GM21390 (cell line): ENCODE measurements around the gene RNF215.

Source experiments
- ATAC-seq: cut with Tn5 transposase; IDR thresholded peaks from one replicate; pipeline ENCODE4 v1.9.1; 2021; ENCODE audit not compliant: unreplicated experiment

RNF215 gene

DNA sequence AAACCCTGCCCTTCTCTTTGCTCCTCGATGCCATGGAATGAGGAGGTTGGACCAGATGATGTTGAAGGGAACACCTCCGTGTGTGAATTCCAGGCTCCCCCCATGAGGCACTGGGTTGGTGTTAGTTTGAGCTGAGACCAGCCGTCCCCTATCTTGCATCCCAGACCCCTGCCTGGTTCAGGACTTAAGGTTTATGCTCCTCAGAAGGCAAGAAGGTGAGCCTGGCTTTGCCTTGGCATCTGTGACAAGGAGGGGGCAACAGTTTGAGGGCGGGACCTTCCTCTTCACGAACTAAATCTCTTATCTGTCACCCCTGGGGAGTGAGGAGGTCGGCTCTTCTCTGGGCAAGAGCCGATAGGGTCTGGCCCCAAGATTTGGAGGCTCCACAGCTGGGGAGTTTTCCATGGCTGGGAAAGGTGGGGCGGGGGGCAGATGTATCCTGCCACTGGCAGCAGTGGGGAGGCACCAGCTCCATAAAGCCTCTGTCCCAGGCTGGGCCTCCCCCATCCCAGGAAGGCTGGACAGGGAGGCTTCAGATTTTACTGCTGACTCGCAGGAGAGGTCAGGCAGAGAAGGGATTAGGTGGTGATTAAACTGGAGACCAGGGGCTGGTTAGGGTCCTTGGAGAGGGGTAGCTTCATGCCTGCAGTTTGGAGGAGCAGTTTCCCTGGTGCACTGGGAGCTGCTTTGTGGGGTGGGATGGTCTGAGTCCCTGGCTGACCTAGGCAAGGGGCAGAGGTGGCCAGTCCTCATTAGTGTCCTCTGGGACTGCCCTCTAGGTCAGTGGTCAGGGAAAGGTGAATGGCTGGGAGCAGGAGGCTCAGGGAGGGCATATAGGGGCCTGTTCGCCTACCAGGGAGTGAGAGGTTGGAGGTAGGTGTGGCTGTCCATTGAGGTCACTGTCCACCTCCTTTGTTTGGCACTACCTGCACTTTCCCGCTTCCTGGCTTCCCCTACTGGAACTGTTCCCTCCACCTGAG, 10.7 kb upstream of the RNF215 start:
- no peak for ATAC-seq

DNA sequence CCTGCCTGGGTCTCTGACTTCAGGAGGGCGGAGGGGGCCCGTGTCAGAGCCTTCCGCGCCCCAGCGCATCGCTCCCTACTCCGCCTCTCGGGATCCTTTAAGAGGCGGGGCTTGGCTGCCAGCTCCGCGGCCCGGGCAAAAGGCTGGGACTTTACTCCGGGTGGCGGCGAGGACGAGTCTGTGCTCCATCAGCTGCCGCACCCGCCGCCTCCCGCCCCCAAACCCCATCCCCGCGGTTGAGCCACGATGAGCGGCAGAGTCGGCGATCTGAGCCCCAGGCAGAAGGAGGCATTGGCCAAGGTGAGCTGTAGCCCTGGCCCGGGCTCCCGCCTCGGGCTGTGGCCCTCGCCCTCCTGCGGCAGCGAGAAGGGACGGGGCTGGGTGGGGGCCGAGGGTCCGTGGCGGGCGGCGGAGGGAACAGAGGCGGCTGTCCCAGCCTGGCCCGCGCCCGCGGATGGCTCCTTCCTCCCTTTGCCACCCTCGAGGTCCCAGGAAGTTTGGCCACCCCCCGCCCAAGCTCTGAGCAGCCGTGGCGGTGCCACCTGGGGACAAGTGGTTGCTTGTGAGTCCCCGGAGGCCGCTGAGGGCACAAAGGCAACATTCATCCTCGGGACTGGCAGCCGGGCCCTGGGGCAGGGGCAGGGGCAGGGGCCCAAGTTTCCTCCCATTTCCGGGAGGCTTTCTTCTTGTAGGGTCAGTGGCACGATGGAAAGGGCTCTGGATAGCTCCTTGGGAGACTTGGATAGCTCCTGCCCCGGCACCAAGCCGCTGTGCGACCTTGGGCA, 9.9 kb upstream of the RNF215 start, which contains the start of gene SEC14L2:
SEC14L2 (plus strand) TSS at position 148 of the 785 bp plus-strand sequence; CDS start at position 247, 99 bp downstream.
- ATAC-seq: no peak

DNA sequence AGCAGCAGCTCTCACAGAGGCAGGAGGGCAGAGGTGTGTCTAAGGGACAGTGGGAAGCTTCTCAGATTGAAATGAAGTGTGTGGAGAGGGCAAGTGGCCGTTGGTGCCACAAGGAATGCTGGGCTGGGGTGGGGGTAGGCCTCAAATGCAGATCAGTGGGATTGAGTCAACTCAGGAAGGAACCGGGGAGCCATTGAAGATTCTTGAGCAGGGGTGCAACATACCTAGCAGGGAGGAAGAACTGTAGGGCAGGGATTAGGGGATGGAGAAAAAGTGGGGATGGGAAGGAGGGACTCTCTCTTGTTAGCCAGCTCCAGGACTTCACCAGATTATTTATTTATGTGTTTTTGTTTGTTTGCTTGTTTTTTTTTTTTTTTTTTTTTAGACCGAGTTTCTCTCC, 6.7 kb upstream of the RNF215 start:
- no peak for ATAC-seq

DNA sequence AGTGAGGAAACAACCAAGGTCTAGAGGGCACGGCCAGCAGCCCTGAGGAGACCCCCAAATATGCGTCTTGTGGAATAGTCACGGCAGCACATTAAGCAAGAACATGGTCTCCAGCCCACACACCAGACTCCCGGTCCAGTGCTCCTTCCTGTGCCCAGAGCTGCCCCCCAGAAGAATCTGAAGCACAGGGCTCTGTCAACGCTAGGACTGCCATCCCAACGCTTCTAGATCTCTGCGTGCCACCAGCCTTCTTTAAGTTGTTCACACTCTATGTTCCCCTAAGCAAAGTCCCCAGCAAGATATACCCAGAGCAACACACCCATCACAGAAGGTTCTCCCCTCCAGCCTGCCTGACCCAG, 6.1 kb upstream of the RNF215 start:
- ATAC-seq: no peak

DNA sequence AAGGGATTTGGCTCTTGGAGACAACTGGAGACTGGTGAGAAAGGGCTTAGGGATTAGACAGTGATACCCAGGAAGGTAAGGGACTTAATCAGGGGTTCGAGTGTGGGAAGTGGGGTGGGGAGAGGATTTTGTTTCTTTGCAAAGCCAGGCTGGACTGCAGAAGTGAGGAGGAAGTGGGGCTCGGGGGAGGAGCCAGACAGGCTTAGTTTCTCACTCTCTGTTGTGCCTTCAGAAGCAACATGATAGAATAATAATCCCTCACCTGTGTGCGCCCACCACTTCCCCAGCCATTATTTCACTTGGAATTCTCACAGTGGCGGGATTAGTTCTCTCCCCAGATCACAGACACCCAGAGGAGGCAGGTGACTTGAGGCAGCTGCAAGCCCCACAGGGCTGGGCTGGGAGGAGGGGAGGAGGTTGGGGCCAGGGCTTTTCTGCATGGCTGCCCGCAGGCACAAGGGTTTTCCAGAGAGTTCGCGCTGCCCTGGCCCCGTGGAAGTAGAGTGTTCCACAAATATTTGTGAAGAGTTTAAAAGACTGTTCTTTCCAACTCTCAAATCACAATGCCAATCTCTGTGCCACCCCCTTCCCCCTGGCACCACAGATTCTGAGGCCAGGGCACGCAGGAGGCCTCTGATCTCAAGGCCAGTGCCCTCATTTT, 5.6 kb upstream of the RNF215 start:
- ATAC-seq: no peak

DNA sequence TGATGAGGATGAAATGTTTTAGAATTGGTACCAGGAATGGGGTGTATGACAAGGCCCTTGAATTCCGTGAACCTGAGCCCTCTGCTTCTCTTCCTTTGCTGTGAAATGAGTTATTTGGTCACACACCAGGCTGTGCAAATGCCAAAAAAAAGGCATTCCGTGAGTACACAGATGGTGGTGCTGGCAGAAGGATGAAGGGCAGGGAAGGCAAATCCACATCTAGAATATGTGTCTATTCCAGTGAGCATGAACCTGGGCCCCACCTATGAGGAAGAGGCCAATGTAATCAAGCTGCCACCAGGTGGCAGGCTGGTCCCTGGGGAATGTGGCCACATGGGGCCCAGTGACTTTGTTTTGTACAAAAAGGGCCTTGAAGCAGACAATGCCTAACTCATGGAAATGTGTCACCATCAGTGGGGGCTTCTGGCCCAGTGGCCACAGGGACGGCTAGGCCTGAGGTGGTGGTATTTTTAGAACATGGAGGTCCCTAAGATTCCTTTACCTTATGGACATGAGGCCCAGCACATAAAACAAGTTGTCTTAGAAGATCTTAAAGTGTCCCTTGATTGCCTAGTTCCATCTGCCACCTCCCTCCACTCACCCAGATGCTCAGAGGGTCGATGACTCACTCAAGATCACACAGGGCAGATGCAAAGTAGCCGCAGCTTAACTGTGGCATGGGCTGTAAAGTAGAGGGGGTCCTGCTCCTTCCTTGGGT, 3.9 kb upstream of the RNF215 start:
- ATAC-seq: no peak

DNA sequence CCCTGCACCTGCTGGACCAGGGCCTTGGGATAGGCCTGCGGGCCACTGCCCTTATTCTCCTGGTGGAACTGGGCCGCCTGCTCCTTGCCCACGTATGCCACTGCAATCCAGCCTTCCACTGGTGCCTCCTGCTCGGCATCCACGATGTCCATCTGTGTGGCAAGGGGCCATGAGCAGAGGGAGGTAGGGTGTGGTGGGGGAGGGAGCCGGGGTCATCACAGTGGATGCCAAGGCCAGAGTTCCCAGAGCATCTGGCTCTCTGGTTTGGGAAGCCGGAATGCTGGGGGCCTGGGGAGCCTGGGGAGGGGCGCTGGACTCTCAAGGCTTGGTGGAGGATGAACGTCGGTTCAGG, 627 bp downstream of the RNF215 start:
- ATAC-seq: no peak

DNA sequence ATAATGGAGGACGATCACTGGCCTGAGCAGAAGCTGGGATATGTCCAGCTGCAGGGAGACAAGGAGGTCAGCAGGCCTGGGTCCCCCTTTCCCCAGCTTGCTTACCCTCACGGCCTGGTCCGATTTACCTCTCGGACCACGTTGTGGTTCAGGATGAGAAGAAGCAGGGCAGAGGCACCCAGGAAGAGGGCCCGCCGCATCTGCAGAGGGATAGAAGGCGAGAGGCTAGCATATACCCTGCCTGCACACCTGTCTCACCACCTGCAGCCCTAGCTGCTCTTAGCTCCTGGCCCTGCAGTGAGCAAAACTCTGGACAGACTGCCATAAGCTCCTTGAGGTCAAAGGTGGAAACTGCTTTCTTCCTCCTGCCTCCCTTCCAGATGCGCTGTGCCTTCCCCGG, 1.3 kb downstream of the RNF215 start:
- no peak for ATAC-seq

DNA sequence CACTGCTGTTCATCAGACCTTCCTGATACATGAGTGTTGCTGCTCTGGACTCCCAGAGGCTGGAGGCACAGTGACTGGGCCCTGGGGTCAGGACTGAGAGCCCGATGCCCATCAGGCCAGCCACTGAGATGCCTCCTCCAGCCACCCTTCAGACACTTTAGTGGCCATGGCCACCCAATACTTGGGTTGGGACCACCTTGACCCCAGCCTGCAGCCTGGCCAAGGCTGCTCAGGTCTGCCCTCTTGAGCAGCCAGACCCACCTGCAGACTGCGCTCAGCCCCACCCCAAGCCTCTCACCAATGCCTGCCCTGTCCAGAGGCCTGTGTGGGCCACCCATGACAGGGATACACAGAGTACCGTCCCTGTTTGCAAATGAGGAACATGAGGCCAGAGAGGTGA, 4.2 kb downstream of the RNF215 start:
- ATAC-seq: no peak

DNA sequence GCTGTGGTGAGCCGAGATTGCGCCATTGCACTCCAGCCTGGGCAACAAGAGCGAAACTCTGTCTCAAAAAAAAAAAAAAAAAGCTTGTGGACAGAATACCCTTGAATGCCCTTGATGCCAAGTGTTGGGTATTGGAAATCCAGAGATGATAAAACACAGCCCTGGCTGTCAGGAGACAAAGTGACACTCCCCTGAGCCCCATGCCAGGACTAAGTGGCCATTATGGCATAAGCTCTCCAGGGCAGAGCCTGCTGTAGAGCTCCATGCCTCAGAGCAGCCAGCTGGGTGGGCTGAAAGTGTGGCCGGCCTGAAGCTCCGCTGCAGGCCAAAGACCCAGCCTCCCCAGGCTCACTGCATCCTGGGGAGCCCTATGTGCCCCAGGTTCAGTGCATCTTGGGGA, 4.9 kb downstream of the RNF215 start:
- ATAC-seq: no peak

DNA sequence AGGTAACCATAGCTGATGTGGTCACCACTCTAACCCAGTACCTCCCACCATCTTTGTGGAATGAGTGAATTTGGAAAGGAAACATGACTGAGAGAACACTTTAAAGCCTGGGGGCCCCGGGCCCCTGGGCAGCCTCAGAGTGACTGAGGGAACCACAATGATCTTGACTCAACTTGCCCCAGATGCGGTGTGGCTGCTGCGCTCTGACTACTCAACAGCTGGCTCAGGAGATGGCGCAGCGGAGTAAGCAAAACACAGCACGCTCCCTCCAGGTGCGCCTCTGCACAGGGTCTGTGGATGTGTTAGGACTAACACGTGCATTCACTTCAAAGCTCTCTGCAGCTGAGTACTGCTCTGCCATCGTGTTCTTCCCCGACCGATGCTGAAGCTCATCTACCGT, 5.9 kb downstream of the RNF215 start:
- no peak for ATAC-seq

DNA sequence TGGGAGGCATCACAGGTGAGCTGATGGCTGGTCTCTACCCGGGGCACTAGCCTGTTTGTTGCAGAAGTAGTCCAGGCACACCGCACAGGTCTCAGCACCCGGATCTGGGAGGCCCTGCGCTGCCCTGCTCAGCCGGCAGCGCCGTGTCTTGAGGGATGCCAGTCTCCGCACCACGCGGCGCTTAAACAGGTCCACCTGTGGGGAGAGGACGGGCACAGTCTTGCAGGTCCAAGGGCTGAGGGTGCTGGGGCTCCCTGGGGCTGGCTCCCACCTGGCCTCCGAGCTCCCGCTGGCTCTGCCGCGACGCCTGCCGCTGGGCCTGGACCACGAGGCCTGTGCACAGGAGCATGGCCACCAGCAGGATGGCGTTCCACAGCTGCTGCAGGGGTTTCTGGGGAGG, 7.2 kb downstream of the RNF215 start:
- ATAC-seq: no peak

DNA sequence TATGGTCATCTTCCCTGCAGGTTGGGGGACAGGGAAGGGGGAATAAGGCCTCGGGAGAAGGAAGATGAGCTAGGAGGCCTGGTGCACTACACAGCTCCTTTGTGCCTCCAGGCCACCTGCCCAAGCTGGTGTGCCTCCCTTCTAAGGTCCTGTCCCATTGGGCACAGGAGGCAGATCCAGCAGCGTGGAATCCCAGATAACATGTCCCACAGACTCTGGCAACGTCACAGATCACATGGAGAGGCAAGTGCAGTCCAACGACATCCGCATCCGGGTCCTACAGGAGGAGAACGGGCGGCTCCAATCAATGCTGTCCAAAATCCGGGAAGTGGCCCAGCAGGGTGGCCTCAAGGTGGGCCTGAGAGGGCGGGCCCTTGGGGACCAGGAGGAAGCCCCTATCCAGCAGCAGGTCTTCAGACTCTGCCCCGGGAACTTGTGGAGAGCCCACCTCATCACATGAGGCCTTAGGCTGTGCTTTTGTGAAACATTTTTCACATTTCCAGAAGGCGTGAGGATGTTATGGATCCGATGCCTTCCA, 11.8 kb downstream of the RNF215 start:
- no peak for ATAC-seq

DNA sequence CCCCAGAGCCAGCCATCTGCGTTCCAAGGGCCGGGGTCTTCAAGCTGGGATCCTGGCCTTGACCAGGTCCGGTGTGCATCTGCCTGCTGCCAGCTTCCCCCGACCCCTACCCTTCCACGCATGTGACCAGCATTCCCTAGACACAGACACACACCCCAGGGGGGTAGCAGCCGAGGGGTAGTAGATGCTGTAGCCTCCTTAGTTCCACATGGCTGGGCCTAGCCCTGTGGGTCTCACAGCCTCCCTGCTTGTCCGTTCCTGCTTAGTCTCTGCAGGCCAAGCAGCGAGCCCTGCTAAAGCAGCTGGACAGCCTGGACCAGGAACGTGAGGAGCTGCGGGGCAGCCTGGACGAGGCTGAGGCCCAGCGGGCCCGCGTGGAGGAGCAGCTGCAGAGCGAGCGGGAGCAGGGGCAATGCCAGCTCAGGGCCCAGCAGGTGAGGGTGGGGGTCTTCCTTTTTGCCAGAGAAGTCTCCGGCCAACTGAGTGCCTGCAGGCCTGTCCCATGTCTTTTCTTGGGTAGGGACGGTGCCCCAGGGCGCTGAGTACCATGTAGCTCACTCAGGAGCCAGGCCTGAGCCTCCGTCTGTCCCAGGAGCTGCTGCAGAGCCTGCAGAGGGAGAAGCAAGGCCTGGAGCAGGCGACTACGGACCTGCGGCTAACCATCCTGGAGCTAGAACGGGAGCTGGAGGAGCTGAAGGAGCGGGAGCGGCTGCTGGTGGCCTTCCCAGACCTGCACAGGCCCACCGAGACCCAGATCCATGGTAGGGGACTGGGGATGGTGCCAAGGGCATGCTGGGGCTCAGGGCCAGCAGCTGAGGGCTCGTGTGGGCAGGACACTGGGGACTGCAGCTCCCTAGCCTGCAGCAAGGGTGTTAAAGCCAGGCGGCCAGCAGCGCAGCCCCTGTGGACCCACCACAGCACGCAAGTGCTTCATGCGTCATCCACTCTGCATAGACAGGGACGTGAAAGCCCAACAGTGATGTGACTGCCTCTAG, 13.6 kb downstream of the RNF215 start:
- no peak for ATAC-seq

DNA sequence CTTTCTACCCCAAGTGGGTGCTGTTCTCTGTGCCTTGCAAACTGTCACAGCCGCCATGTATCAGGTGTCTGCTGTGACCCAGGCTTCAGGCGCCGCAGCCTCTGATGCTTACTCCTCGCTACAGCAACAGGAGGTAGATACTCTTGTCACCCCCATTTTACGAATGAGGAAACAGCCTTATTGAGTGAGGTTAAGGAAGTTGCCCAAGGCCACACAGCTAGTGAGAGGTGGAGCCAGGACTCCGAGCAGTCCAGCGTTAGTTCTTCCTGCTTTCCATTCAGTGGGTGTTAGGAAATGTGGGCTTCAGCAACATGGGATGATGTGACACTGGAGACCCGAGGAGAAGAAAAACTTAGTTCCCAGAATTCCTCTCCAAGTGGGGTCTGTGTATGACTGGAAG, 14.3 kb downstream of the RNF215 start:
- no peak for ATAC-seq

DNA sequence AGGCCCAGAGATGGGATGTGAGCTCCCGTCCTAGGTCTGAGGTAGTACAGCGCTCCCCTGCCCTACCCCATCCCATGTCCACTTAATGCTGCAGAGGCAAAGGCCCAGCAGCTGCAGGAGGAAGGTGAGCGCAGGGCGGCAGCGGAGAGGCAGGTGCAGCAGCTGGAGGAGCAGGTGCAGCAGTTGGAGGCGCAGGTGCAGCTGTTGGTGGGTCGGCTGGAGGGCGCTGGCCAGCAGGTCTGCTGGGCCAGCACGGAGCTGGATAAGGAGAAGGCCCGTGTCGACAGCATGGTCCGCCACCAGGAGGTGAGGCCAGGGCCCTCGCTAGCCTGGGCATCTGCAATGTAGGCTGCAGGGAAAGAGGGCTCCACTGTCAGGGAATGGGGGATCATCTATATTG, 15.2 kb downstream of the RNF215 start:
- no peak for ATAC-seq

DNA sequence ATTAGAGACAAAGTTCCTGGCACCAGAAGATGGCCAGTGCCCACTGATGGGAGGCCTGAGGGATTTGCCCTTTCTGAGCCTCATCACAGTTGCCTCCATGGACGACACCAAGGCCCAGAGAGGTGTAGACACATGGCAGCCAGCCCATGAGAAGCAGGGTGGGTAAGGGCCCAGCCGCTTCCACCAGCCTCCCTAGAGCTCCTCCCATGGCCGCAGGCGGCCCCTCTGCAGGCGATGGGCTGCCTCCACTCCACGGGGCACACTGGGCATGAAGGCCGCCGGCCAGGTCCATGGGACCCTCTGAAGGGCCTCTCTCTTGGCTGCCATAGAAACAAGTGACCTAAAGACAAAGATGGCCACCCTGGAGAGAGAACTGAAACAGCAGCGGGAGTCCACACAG, 15.9 kb downstream of the RNF215 start:
- ATAC-seq: no peak

DNA sequence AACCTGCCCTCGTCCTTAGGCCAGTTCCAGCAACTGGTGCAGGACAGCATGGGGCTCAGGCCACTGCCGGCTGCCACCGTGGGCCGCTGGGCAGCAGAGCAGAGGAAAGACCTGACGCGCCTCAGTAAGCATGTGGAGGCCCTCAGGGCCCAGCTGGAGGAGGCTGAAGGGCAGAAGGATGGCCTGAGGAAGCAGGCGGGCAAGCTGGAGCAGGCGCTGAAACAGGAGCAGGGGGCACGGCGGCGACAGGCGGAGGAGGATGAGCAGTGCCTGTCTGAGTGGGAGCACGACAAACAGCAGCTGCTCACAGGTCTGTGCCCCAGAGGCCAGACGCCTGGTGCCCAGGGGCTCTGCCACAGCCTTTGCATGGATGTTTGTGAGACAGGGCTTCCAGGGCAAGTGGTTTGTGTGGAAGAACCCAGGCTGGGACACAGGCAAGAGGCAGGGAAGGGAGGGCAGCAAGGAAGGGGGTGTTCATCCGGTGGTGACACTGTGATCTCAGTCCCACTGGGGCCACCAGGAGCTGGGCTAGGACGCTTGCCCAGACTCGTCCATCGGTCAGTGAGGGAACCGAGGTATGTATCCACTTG, 16.5 kb downstream of the RNF215 start:
- ATAC-seq: no peak

DNA sequence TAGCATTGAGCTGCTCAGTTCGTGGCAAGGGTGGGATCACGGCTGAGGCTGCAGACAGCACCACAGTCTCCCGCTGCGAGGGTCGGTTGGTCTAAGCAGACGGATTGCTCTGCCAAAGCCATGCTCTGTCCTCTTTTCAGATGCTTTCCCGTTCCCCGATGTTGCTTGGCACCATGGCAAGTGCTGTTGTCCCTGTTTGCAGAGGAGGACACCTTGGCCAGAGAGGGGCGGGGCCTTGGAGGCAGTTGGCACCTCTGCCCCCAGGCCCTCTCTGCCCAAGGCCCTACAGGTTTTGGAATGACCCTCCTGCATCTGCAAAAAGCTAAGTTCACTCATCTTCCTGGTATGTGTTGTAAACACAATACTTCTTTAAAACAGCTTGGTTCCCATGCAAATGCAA, 18.8 kb downstream of the RNF215 start:
- ATAC-seq: no peak
